ENCODE results near the gene SLC10A7.

- TF ChIP-seq POLR2A (IDR thresholded peaks at IDR 0.05) (no peak), CTCF (IDR thresholded peaks at IDR 0.05) (no peak), EP300 (IDR thresholded peaks at IDR 0.05; ENCODE audit: low read depth) (no peak), POLR2AphosphoS5 (IDR thresholded peaks at IDR 0.05) (no peak)
Measured at GRCh38 chr4:146317783-146318182, 204.0 kb downstream of the SLC10A7 start.
